Measurements from ENCODE around the gene SVOPL.
A peak's percentile ranks its signal among the peaks of the same experiment; 100 is the strongest.

SVOPL gene

GRCh38 chr7:138670594-138670993, 30.6 kb downstream of the SVOPL start:
- Histone ChIP-seq H3K79me1 (ENCODE audit: low read length) (peaks cover 26% of the 10 kb centered on the region), H2BK5ac (ENCODE audit: low read depth, low read length, poor library complexity) (no peak overlapping the region), H2BK120ac (ENCODE audit: insufficient read depth, low read length, poor library complexity) (no peak overlapping the region), H3K4ac (ENCODE audit: low read depth, low read length) (no peak overlapping the region), H2AFZ (ENCODE audit: insufficient read depth, low read length, poor library complexity) (no peak overlapping the region), H3K9me3 (ENCODE audit: insufficient read depth, low read depth, low read length) (peaks cover 5% of the 10 kb centered on the region), H4K8ac (ENCODE audit: low read depth, low read length) (no peak overlapping the region), H3K4me2 (ENCODE audit: low read length) (no peak overlapping the region), H4K12ac (ENCODE audit: low read depth, low read length) (no peak overlapping the region), H2BK12ac (ENCODE audit: low read length) (no peak overlapping the region), H3K23ac (ENCODE audit: low read length) (no peak overlapping the region), H3K27me3 (ENCODE audit: insufficient read depth, low read length) (no peaks in the 10 kb centered on the region), H3K4me1 (ENCODE audit: control insufficient read depth in 1 of 2, insufficient read depth in 2 of 2, low read length in 2 of 2) (peaks cover 0 to 6% of the 10 kb centered on the region in 2 experiments), H3K14ac (ENCODE audit: low read length) (no peak overlapping the region), H3K36me3 (ENCODE audit: control insufficient read depth in 1 of 2, insufficient read depth in 2 of 2, low read length in 2 of 2) (no peaks in the 10 kb centered on the region), H3K27ac (ENCODE audit: low read depth, low read length) (no peak overlapping the region), H3K79me2 (ENCODE audit: control insufficient read depth, insufficient read depth, low read length, poor library complexity) (peaks cover 2% of the 10 kb centered on the region), H4K91ac (ENCODE audit: low read depth, low read length) (no peak overlapping the region), H3K4me3 (ENCODE audit: low read depth, low read length) (no peak overlapping the region), H3K9ac (ENCODE audit: low read length) (no peak overlapping the region), H3K18ac (ENCODE audit: low read length) (no peak overlapping the region), H2AK5ac (ENCODE audit: low read length) (no peak overlapping the region)
- no peak for DNase-seq

- Histone ChIP-seq H3K23ac (ENCODE audit: low read length) (no peak overlapping the region), H3K9ac (ENCODE audit: low read length) (no peak overlapping the region), H3K79me2 (ENCODE audit: control insufficient read depth, insufficient read depth, low read length, poor library complexity) (peaks cover 4% of the 10 kb centered on the region), H4K91ac (ENCODE audit: low read depth, low read length) (peak overlapping the region; percentile 65), H3K4me3 (ENCODE audit: low read depth, low read length) (no peak overlapping the region), H3K4ac (ENCODE audit: low read depth, low read length) (no peak overlapping the region), H2BK12ac (ENCODE audit: low read length) (peak overlapping the region; percentile 39), H2AFZ (ENCODE audit: insufficient read depth, low read length, poor library complexity) (no peak overlapping the region), H2AK5ac (ENCODE audit: low read length) (no peak overlapping the region), H3K14ac (ENCODE audit: low read length) (no peak overlapping the region), H3K4me1 (ENCODE audit: control insufficient read depth in 1 of 2, insufficient read depth in 2 of 2, low read length in 2 of 2) (peaks cover 2 to 12% of the 10 kb centered on the region in 2 experiments), H3K36me3 (ENCODE audit: control insufficient read depth in 1 of 2, insufficient read depth in 2 of 2, low read length in 2 of 2) (no peaks in the 10 kb centered on the region), H3K79me1 (ENCODE audit: low read length) (peaks cover 35% of the 10 kb centered on the region), H3K4me2 (ENCODE audit: low read length) (no peak overlapping the region), H4K8ac (ENCODE audit: low read depth, low read length) (no peak overlapping the region), H2BK120ac (ENCODE audit: insufficient read depth, low read length, poor library complexity) (peak overlapping the region; percentile 21), H2BK5ac (ENCODE audit: low read depth, low read length, poor library complexity) (no peak overlapping the region), H3K9me3 (ENCODE audit: insufficient read depth, low read depth, low read length) (peaks cover 7% of the 10 kb centered on the region), H4K12ac (ENCODE audit: low read depth, low read length) (no peak overlapping the region), H3K27ac (ENCODE audit: low read depth, low read length) (peak overlapping the region; percentile 13), H3K18ac (ENCODE audit: low read length) (peak overlapping the region; percentile 49), H3K27me3 (ENCODE audit: insufficient read depth, low read length) (no peaks in the 10 kb centered on the region)
- DNase-seq: no peak
- WGBS (ENCODE audit: extremely low coverage, insufficient coverage, insufficient read length): no CpG with 5 or more reads among the region's 4 CpGs
Observed at GRCh38 chr7:138669364-138669763, 31.8 kb downstream of the SVOPL start.

- Histone ChIP-seq H3K36me3 (ENCODE audit: control insufficient read depth in 1 of 2, insufficient read depth in 2 of 2, low read length in 2 of 2) (no peaks in the 10 kb centered on the region), H3K4me3 (ENCODE audit: low read depth, low read length) (no peak overlapping the region), H3K4ac (ENCODE audit: low read depth, low read length) (no peak overlapping the region), H2BK120ac (ENCODE audit: insufficient read depth, low read length, poor library complexity) (peak overlapping the region; percentile 1), H3K79me1 (ENCODE audit: low read length) (peaks cover 39% of the 10 kb centered on the region), H2BK5ac (ENCODE audit: low read depth, low read length, poor library complexity) (peak overlapping the region; percentile 6), H3K14ac (ENCODE audit: low read length) (peak overlapping the region; percentile 3), H4K12ac (ENCODE audit: low read depth, low read length) (no peak overlapping the region), H2AK5ac (ENCODE audit: low read length) (no peak overlapping the region), H3K9ac (ENCODE audit: low read length) (no peak overlapping the region), H4K8ac (ENCODE audit: low read depth, low read length) (peak overlapping the region; percentile 39), H3K79me2 (ENCODE audit: control insufficient read depth, insufficient read depth, low read length, poor library complexity) (peaks cover 7% of the 10 kb centered on the region), H3K27ac (ENCODE audit: low read depth, low read length) (peak overlapping the region; percentile 13), H4K91ac (ENCODE audit: low read depth, low read length) (peak overlapping the region; percentile 65), H2BK12ac (ENCODE audit: low read length) (peak overlapping the region; percentile 87), H3K23ac (ENCODE audit: low read length) (no peak overlapping the region), H3K4me2 (ENCODE audit: low read length) (no peak overlapping the region), H3K9me3 (ENCODE audit: insufficient read depth, low read depth, low read length) (peaks cover 10% of the 10 kb centered on the region), H3K18ac (ENCODE audit: low read length) (peak overlapping the region; percentile 49), H2AFZ (ENCODE audit: insufficient read depth, low read length, poor library complexity) (no peak overlapping the region), H3K4me1 (ENCODE audit: control insufficient read depth in 1 of 2, insufficient read depth in 2 of 2, low read length in 2 of 2) (peaks cover 7 to 16% of the 10 kb centered on the region in 2 experiments), H3K27me3 (ENCODE audit: insufficient read depth, low read length) (no peaks in the 10 kb centered on the region)
- WGBS (ENCODE audit: extremely low coverage, insufficient coverage, insufficient read length): no CpG with 5 or more reads among the region's 3 CpGs
- peak; percentile 92 to 97 for DNase-seq
Observed at GRCh38 chr7:138668946-138669345, 32.2 kb downstream of the SVOPL start.

- H3K23ac ChIP-seq (ENCODE audit: low read length): no peak overlapping the region
- DNase-seq: peak; percentile 74 to 92
- no peak overlapping the region for H4K12ac ChIP-seq (ENCODE audit: low read depth, low read length)
- H3K36me3 ChIP-seq (ENCODE audit: control insufficient read depth in 1 of 2, insufficient read depth in 2 of 2, low read length in 2 of 2): no peaks in the 10 kb centered on the region
- no peak overlapping the region for H3K4me2 ChIP-seq (ENCODE audit: low read length)
- H2BK120ac ChIP-seq (ENCODE audit: insufficient read depth, low read length, poor library complexity): peak overlapping the region; percentile 50
- H3K79me2 ChIP-seq (ENCODE audit: control insufficient read depth, insufficient read depth, low read length, poor library complexity): peaks cover 7% of the 10 kb centered on the region
- H4K8ac ChIP-seq (ENCODE audit: low read depth, low read length): peak overlapping the region; percentile 2
- peak overlapping the region; percentile 65 for H4K91ac ChIP-seq (ENCODE audit: low read depth, low read length)
- no CpG with 5 or more reads among the region's 2 CpGs for WGBS (ENCODE audit: extremely low coverage, insufficient coverage, insufficient read length)
- no peak overlapping the region for H2AK5ac ChIP-seq (ENCODE audit: low read length)
- peaks cover 42% of the 10 kb centered on the region for H3K79me1 ChIP-seq (ENCODE audit: low read length)
- no peak overlapping the region for H3K9ac ChIP-seq (ENCODE audit: low read length)
- H2AFZ ChIP-seq (ENCODE audit: insufficient read depth, low read length, poor library complexity): no peak overlapping the region
- no peak overlapping the region for H3K4me3 ChIP-seq (ENCODE audit: low read depth, low read length)
- H2BK12ac ChIP-seq (ENCODE audit: low read length): peak overlapping the region; percentile 43
- peak overlapping the region; percentile 61 for H2BK5ac ChIP-seq (ENCODE audit: low read depth, low read length, poor library complexity)
- peaks cover 10% of the 10 kb centered on the region for H3K9me3 ChIP-seq (ENCODE audit: insufficient read depth, low read depth, low read length)
- H3K27ac ChIP-seq (ENCODE audit: low read depth, low read length): peak overlapping the region; percentile 4
- H3K18ac ChIP-seq (ENCODE audit: low read length): no peak overlapping the region
- no peaks in the 10 kb centered on the region for H3K27me3 ChIP-seq (ENCODE audit: insufficient read depth, low read length)
- H3K4me1 ChIP-seq (ENCODE audit: control insufficient read depth in 1 of 2, insufficient read depth in 2 of 2, low read length in 2 of 2): peaks cover 8 to 17% of the 10 kb centered on the region in 2 experiments
- H3K4ac ChIP-seq (ENCODE audit: low read depth, low read length): no peak overlapping the region
- no peak overlapping the region for H3K14ac ChIP-seq (ENCODE audit: low read length)
Observed at GRCh38 chr7:138668229-138668596, 32.9 kb downstream of the SVOPL start.

Data from trophoblast cell (in vitro differentiated cells and primary cell).